PC-3 (cell line): ENCODE results near the gene GLB1L3. TPM values are rescaled to one million over a fixed set of nuclear protein-coding genes. Genes with fewer than 3 reads are reported as not detected.

Experiments used
- ATAC-seq: fragments of 200-7000 bp; cut with Tn5 transposase; 2 replicates; pipeline ENCODE4 v1.9.1; 2020; ENCODE audit warnings: mild to moderate bottlenecking, moderate library complexity
- BruUV-seq: library from RNA; stranded (reverse); fragments of 400-500 nt; replicated peaks from 2 replicates; lab custom pipeline; 2021; lab: Mats Ljungman, UMichigan
- CTCF ChIA-PET: fragments of 300-600 bp; sonication (Branson Sonifier 250); formaldehyde crosslinking; loops from one replicate; lab custom pipeline; 2022; ENCODE audit warnings: antibody characterized with exemption; lab: Charles Lee
- POLR2A ChIA-PET: fragments of 300-600 bp; sonication (Branson Sonifier 250); formaldehyde crosslinking; loops from one replicate; lab custom pipeline; 2022; ENCODE audit warnings: antibody characterized with exemption; ENCODE audit not compliant: unreplicated experiment; lab: Charles Lee
- DNase-seq: peaks from one replicate; pipeline ENCODE4 v3.0.0-alpha.2; 2015
- H2AFZ ChIP-seq: fragments of 300-600 bp; sonication (generic); 2 replicates; pipeline ENCODE4 v1.6.0; 2016; ENCODE audit warnings: antibody characterized with exemption, low read length
- H3F3A ChIP-seq: fragments of 300-600 bp; sonication (generic); one replicate; pipeline ENCODE4 v1.6.0; 2017; ENCODE audit warnings: antibody characterized with exemption, low read length, control low read depth, mild to moderate bottlenecking; ENCODE audit not compliant: unreplicated experiment
- H3K27ac ChIP-seq: fragments of 300-600 bp; sonication (generic); 2 replicates; pipeline ENCODE4 v1.5.1; 2016; ENCODE audit warnings: mild to moderate bottlenecking, low read length
- H3K27me3 ChIP-seq: fragments of 300-600 bp; sonication (generic); 2 replicates; pipeline ENCODE4 v1.6.1; 2016; ENCODE audit warnings: low read length, mixed read lengths
- H3K36me3 ChIP-seq: fragments of 300-600 bp; sonication (generic); 2 replicates; pipeline ENCODE4 v1.6.1; 2016; ENCODE audit warnings: low read depth, mixed run types, low read length, mixed read lengths
- H3K4me1 ChIP-seq: fragments of 300-600 bp; sonication (generic); 2 replicates; pipeline ENCODE4 v1.5.1; 2016; ENCODE audit warnings: low read length; ENCODE audit not compliant: insufficient read depth
- H3K4me2 ChIP-seq: fragments of 300-600 bp; sonication (generic); 2 replicates; pipeline ENCODE4 v1.6.0; 2016; ENCODE audit warnings: low read length
- H3K4me3 ChIP-seq: fragments of 300-600 bp; sonication (generic); 2 replicates; pipeline ENCODE4 v1.5.1; 2016; ENCODE audit warnings: mild to moderate bottlenecking, low read length, mixed read lengths
- H3K79me2 ChIP-seq: fragments of 300-600 bp; sonication (generic); 2 replicates; pipeline ENCODE4 v1.6.1; 2017; ENCODE audit warnings: low read length, mixed read lengths
- H3K9ac ChIP-seq: fragments of 300-600 bp; sonication (generic); 2 replicates; pipeline ENCODE4 v1.6.0; 2016; ENCODE audit warnings: mild to moderate bottlenecking, low read length
- H3K9me2 ChIP-seq: fragments of 300-600 bp; sonication (generic); replicated peaks from 2 replicates; pipeline ENCODE4 v1.6.1; 2016; ENCODE audit warnings: mixed run types, low read length, mixed read lengths
- H3K9me3 ChIP-seq: fragments of 300-600 bp; sonication (generic); 2 replicates; pipeline ENCODE4 v1.6.1; 2016; ENCODE audit warnings: low read length, mixed read lengths
- H4K20me1 ChIP-seq: fragments of 300-600 bp; sonication (generic); 2 replicates; pipeline ENCODE4 v1.6.1; 2016; ENCODE audit warnings: low read length, mixed read lengths
- CTCF ChIP-seq: fragments of 300-600 bp; sonication (generic); conservative IDR thresholded peaks from 2 replicates; pipeline ENCODE4 v1.5.1; 2017; ENCODE audit warnings: antibody characterized with exemption, low read depth, mild to moderate bottlenecking, low read length
- EZH2 ChIP-seq: fragments of 300-600 bp; sonication (generic); IDR thresholded peaks from one replicate; pipeline ENCODE4 v1.6.1; 2017; ENCODE audit warnings: antibody characterized with exemption, mild to moderate bottlenecking, low read length; ENCODE audit not compliant: unreplicated experiment
- EZH2phosphoT487 ChIP-seq: fragments of 300-600 bp; sonication (generic); IDR thresholded peaks from 2 replicates; pipeline ENCODE4 v1.6.1; 2018; ENCODE audit warnings: mild to moderate bottlenecking, antibody characterized with exemption, low read length, borderline replicate concordance
- intact Hi-C: fragments of 100-400 bp; cut with micrococcal nuclease; formaldehyde crosslinking; loops from 2 replicates; pipeline ENCODE4 v1.9.0; 2023
- total RNA-seq: library from RNA; depleted of rRNA; stranded (reverse); fragments of >200 nt; gene quantifications from 2 replicates; pipeline ENCODE4 v1.2.3, GENCODE V29; 2014

Gene GLB1L3
- total RNA-seq, 1 experiment from 2014 or later = not detected

GRCh38 chr11:134257101-134257500 is 19.1 kb upstream of the GLB1L3 start:
- ATAC-seq (no peak), DNase-seq (no peak)
- POLR2A ChIA-PET = no interaction called here
- Histone ChIP-seq H4K20me1 (no peaks in the 10 kb centered on the region), H3K27ac (no peak overlapping the region), H3K4me2 (no peak overlapping the region), H3K4me3 (no peak overlapping the region), H3K9ac (no peak overlapping the region), H3K4me1 (peaks cover 11% of the 10 kb centered on the region; the same call in 1 of the 2 replicates), H3K79me2 (peaks cover 20% of the 10 kb centered on the region), H3K27me3 (no peaks in the 10 kb centered on the region), H3K9me3 (no peaks in the 10 kb centered on the region), H3K9me2 (no peaks in the 10 kb centered on the region), H3F3A (no peaks in the 10 kb centered on the region), H3K36me3 (peaks cover 8% of the 10 kb centered on the region; the same call in 1 of the 2 replicates), H2AFZ (no peak overlapping the region)
- intact Hi-C loops = no loop called here
- no TSS peak for BruUV-seq
- TF ChIP-seq CTCF (no peak), EZH2 (no peak), EZH2phosphoT487 (no peak)
- CTCF ChIA-PET = no interaction called here

GRCh38 chr11:134258577-134258976 is 17.6 kb upstream of the GLB1L3 start:
- Histone ChIP-seq H3K9me2 (no peaks in the 10 kb centered on the region), H2AFZ (no peak overlapping the region), H3F3A (no peaks in the 10 kb centered on the region), H3K4me1 (peaks cover 8% of the 10 kb centered on the region; the same call in 1 of the 2 replicates), H3K27ac (no peak overlapping the region), H3K36me3 (peaks cover 8% of the 10 kb centered on the region; the same call in 1 of the 2 replicates), H3K79me2 (peaks cover 19% of the 10 kb centered on the region), H3K4me2 (no peak overlapping the region), H4K20me1 (no peaks in the 10 kb centered on the region), H3K9me3 (no peaks in the 10 kb centered on the region), H3K4me3 (no peak overlapping the region), H3K27me3 (no peaks in the 10 kb centered on the region), H3K9ac (no peak overlapping the region)
- POLR2A ChIA-PET = no interaction called here
- intact Hi-C loops = no loop called here
- no TSS peak for BruUV-seq
- CTCF ChIA-PET = no interaction called here
- ATAC-seq = no peak
- no peak for DNase-seq
- TF ChIP-seq EZH2phosphoT487 = no peak
- TF ChIP-seq EZH2 = no peak
- no peak for TF ChIP-seq CTCF

- Histone ChIP-seq H3K36me3 (peaks cover 8% of the 10 kb centered on the region; the same call in 1 of the 2 replicates), H3K4me1 (peaks cover 6% of the 10 kb centered on the region; the same call in 1 of the 2 replicates), H3F3A (no peaks in the 10 kb centered on the region), H4K20me1 (no peaks in the 10 kb centered on the region), H3K27me3 (no peaks in the 10 kb centered on the region), H3K27ac (no peak overlapping the region), H3K9me2 (no peaks in the 10 kb centered on the region), H3K9ac (no peak overlapping the region), H3K79me2 (peaks cover under 1% of the 10 kb centered on the region; the same call in 1 of the 2 replicates), H3K4me3 (no peak overlapping the region), H2AFZ (no peak overlapping the region), H3K9me3 (no peaks in the 10 kb centered on the region), H3K4me2 (no peak overlapping the region)
- DNase-seq (no peak), ATAC-seq (no peak)
- CTCF ChIA-PET = no interaction called here
- BruUV-seq = no TSS peak
- TF ChIP-seq CTCF (no peak), EZH2phosphoT487 (no peak)
- intact Hi-C loops = no loop called here
- POLR2A ChIA-PET = no interaction called here
Observed at GRCh38 chr11:134260503-134260902, 15.7 kb upstream of the GLB1L3 start.
